GF-D8 (cell line): Measurements from ENCODE around the gene FBXL7.

Experiments
- DNase-seq: peaks from one replicate; lab custom pipeline; 2025; lab: John Stamatoyannopoulos, UW

Gene FBXL7

DNA sequence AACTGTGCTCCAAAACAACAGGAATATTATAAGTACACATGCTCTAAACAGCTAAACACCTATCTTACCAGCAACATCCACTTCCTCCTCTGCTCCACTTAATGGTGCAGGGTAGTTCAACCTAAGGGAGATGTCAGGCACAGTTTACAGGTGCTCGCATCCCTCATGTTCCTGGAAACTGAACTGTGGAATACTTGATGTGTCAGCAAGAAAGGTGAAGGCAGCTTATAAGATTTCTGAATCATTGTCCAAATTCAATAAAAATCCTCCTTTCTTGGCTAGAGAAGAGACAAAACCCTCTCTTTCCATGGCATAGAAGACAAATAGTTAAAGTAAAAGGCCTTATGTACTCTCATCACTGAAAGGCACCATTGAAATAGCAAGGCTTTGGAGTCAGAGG lies 272.2 kb downstream of the FBXL7 start:
- DNase-seq, result no peak

DNA sequence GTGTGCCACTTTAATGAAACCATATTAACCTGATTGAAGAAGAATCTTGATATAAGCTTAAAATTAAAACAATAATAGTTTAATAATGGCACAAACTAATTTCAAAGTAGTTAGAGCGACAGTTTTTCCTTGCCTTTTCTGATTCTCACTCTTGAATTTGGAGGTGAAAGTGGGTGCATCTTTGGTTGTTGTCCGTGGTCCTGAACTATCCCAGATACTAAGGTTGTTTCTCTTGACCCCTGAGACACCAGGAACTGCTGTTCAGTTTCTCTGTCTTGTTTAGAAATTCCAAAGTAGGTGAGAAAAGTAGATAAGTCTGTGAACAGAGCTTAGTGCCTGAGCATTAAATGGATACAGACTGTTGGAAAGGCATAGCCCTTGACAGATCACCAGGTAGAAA lies 274.7 kb downstream of the FBXL7 start:
- no peak for DNase-seq

DNA sequence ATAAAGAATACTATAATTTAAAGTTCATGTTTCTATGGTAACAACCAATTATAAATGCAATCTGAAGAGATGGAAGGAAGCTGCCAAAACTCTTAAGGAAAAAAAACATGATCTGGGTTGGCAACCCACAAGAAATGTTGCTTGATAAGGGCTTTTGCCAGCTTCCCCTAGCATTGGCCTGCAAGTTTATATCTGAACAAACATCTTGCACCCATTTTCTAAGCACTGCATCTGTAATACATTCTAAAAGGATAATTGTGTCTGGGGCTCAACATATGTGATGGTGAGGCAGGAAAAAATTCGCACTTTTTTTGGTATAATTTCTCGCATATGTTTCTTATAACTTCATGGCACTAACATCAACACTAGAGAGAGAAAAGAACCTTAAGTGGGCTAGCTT lies 276.4 kb downstream of the FBXL7 start:
- no peak for DNase-seq

DNA sequence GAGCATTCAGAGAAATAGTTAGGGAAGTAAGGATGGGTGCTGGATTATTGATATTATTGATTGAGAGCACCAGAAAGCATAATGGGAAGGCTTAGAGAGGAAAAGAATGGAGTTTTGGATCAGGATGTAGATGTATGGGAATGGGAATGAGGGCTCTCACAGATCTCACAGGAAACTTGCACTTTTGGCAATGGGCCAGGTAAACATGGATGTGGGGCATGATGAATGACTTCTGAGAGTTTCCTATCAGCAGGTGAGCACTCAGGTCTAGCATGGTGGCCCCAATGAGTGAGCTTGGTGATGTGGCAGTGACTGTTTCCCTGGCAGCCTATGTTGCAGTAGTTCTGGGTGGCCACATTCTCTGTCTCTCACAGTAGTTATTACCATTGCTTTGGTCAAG lies 283.8 kb downstream of the FBXL7 start:
- no peak for DNase-seq

DNA sequence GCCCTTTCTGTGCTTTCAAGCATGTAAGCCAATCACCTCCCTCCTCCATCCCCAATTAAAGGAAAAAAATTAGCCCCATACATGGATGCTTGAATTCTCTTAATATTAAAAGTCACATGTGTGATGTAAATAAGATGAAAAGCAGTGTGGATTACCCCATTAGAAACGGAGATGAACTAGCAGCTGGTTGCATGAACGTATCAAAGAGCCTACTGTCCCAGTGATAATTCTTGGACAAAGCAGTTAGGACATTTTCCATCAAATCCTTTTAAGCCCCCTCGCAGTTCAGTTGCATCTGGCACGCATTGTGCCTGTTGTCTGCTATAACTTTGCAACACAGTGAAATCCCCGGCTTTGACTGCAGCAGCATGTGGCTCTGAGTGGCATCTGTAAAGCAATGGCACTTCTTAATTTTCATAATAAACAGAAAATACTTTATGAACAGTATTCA lies 285.6 kb downstream of the FBXL7 start:
- no peak for DNase-seq

DNA sequence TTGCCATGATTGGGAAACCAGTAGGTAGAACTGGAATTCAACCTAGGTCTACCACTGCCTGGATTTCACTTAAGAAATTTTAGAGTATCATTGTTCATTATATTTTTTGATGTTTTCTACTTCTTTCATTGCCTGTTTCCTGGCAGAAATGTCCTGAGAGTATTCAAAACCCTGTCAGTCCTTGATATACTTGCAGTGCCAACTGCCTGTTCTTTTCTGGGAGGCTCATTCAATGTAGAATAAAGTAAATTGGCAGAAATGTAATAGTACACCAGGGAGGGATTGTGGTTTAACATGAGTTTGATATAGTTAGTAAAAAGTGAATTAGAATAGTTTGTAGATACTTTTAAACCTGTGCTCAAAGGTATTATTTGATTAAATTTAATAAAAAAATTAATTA lies 286.3 kb downstream of the FBXL7 start:
- DNase-seq, result no peak

DNA sequence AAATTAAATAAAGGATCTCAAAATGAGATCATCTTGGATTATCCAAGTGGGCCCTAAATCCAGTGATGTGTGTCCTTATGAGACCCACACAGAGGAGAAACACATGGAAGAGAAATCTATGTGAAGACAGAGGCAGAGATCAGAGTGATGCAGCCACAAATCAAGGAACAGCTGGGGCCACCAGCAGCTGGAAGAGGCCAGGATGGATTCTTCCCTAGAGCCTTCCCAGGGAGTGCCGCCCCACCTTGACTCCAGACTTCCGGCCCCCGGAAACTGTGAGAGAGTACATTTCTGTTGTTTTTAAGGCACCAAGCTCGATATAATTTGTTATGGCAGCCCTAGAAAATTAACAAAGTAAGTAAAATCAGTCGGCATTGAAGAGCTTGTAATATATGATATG lies 286.9 kb downstream of the FBXL7 start:
- DNase-seq, result no peak

DNA sequence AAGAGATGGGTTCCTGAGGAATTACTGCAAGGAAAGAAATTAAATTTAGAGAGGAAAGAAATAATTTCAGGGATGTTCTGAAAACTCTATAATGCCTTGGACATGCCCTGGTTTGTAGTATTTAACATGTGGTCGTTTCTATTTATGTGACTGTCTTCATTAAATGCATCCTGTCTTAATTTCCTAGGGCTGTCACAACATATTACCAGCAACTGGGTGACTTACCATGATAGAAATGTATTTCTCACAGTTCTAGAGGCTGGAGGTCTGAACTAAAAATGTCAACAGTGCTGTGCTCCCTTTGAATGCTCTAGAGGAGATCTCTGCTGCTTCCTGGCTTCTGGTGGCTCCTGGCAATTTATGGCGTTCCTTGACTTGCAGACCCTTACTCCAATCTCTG lies 287.7 kb downstream of the FBXL7 start:
- DNase-seq, result no peak

DNA sequence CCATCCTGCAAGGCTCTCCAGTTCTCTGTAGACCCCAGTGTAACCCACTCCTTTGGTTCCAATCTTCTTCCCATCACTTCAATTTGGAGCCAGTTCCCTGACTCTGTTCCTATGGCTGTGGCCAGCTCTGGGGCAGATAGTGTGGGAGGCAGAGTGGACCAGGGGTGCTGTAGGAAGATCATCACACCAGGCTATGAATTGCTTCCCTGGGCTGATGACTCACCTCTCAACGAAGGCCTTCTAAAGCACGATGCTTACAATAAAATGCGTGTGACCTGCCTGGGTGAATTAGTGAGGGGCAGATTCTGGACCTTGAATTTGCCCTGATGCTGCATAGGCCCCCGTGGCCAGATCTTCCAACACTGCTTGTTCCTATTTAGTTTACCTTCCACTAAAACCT lies 289.7 kb downstream of the FBXL7 start:
- DNase-seq, result no peak

DNA sequence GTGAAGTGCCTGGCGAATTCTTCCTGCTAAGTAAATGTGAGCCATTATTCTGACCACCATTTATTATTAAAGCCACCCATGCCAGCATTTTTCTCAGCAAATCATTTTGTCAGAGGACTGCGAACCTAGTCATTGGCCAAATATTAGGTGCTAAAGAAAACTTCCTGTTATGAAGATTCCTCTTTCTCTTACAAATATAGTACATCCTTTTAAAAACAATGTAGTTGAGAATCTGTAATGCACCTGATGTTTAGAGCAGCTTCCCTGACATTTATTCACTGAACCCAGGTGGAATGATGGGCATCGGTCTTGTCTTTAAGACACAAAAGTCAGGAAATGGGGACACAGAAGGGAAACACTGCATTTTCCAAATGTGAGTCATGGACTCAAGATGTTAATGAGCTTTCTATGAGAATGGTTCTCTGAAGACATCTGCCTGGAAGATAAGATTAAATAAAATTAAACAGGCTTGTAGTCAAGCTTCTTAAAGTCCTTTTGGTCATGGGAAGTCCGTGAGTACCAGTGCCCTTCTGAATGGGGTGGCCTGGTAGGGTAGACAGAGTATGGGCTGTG lies 290.6 kb downstream of the FBXL7 start:
- DNase-seq, result no peak

DNA sequence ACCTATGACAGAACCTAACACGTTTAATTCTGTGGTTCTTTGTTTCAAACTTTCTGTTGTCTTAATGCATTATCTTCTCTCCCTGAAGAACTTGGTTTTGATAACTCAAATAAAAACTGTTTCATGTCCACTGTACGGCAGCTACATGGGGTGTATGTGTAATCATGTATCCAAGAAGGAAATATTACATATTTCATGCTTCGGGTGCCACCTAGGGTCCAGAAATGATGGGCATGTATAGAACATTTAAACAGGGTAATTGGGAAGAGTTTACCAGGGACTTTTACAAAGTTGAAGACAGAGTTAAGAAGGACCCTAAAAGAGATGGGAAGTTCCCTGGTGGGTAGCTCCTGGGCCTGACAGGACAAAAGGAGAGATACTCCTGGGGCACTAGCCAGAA lies 291.3 kb downstream of the FBXL7 start:
- no peak for DNase-seq

DNA sequence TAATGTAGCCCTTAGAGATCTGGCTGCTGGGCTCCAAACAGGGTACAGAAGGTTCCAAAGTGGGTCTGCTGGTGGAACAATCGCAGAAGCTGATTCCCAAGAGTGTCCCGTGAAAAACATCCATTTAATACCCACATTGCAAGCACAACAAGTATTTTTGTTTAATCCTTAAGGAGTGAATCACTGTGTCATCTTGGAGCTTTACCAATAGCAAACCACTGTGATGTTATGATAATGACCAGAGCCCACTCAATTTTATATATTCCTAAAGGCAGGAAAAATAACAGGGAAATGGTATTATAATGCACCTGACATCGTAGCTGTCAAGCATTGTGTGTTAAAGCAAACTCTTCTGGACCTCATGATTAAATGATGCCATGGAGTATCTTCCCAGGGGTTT lies 291.9 kb downstream of the FBXL7 start:
- no peak for DNase-seq

DNA sequence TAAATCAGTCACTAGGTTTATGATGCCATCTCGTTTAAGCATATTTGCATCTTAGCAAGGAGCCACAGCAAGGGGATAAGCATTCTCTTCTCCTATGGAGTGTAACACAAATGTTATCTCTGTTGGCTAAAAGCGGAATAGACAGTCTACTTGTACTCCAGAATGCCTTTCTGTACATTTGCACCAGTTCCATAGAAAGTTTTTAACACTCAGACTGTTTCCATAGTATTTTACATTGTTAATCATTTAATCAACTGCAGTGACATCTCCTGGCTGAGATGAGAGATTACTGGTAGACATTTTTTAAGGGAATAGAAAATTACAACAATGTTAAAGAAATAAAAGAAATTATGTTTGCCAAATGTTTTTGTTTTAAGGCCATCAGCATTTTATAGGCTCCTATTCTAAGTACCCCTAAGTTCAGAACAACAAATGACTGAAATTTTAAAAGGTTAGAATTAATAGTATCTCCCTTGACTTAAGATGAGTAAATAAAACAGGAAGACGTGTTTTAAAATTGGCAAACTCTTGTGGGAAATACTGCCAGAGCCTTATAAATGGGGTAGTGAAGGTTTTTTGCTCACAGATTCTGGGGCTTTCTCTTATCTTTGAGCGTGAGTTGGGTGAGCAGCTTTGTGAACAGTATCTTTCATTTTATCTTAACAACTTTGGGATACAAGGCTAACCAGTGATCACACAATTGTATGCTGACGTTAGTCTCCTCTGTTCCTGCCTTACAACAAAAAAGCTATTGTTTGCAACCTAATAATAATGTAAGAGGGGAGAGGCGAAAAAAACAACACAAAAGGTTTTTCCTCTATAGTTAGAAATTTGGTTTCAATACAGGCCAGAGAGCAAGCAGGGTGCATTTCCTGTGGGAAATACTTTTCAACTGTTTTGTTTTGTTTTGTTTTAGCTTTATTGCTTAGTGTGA lies 294.3 kb downstream of the FBXL7 start:
- no peak for DNase-seq

DNA sequence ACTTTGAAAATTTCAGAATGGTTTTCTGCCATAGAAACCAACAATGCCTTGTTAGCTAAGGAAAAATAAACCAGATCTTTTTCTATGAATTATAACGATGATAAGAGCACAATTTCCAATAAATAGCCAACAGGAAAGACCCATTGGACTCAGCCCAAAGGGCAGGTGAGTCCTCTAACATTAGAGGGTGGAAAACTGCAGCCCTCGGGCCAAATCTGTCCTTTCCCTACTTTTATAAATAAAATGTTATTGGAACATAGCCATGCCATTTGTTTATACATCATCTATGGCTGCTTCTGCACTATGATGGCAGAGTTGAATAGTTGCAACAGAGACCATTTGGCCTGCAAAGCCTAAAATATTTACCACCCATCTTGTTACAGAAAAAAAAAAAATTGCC lies 296.1 kb downstream of the FBXL7 start:
- no peak for DNase-seq

DNA sequence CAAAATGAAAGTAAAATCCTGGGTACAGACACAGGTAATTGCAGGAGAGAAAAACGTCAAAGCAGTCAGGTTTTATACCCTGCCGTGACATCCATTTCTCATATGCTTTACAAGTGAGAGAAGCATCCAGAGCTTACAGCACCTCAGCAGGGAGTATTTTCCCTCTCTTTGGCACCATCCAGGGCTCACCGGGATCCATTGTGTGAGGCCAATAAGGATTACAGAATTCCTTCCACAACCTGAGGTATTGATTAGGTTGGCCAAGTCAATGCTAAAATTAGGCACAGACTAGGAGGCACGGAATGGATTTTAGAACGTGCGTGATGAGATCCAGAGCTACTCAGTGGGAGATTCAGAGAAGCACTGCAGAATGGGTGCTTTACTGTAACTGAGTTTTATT lies 296.6 kb downstream of the FBXL7 start:
- DNase-seq, result no peak

DNA sequence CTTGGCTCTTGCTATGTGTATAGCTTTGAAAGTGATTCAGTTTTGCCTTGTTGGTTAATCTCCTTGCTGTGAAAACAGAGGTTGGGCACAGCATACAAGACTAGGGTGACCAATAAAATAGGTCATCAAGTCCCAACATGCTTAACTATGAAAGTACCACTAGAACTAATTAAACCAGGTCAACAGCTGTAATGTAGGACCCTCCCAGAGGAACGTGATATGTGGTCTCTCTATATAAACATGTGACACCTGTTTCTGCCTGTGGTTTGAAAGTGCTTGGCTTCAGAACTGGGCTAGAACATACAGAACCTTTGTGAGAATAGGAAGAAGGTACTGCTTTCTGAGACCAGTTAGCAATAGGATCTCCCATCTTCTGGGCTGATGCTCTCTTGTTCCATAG lies 297.1 kb downstream of the FBXL7 start:
- DNase-seq, result no peak

DNA sequence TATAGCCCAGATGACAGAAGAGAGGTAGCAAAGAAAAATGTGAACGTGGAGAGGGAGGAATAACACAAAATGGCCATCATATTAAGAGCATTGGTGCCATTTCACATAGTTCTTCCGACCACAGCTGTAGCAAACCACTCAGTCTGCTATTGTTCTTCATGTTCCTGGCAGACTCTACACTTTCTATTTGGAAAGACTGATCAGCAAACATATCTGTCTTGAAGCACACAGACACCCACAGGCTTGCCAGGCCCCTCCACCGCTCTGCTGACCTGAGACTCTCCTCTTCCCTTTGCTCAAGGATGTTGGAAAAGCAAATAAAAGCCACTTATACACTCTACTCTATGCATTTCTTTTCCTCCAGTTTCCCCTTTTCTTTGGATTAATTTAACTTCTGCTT lies 298.0 kb downstream of the FBXL7 start:
- DNase-seq, result no peak

DNA sequence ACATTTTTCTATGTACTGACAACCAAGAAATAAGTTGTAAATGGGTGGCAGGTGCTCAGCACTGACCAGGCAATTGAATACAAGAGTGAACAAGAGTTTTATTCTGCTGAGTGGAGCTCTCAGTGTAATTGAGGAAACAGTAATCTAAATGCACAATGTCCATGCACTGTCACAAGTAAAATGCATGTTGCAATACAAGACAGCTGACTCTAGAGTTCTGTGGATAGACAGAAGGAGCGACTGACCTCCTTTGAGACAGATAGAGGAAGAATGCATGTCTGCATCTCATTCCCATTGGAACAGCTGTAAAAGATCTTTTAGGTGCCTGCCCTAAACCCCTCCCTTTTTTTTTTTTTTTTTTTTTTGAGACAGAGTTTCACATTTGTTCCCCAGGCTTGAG lies 299.0 kb downstream of the FBXL7 start:
- DNase-seq, result no peak

DNA sequence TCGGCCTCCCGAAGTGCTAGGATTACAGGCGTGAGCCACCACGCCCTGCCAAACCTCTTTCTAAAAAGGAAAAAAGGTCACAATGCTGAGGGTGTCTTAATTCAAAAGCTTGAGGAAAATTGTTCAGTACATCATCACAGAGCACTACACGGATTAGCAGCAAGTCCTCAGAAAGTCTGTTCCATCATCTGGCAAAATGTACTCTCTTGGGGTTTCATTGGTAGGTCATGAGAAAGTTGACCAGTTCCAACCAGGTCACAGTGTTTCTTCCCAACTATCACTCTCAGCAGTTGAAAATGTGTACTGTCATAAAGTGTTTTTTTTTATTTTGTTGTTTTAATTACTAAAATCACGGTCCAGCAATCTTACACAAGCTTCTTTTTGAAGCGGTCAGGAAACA lies 299.6 kb downstream of the FBXL7 start:
- DNase-seq, result no peak

DNA sequence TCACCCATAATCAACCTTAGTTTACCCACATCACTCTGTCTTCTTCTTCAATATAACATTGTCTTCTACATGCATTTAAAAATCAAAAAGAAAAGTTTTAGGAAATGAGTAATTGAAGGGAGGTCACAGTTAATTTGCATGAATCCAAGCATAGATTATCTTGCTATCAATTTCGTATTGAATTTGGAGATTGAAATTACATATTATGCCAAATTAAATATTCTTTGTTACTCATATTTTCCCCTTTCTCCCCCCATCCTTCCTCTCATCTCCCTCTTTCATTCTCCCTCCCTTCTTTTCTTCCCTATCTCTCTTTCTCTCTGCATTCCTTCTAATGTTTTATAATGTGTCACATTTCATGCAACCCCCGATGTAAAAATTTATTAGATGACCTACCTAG lies 303.3 kb downstream of the FBXL7 start:
- no peak for DNase-seq

DNA sequence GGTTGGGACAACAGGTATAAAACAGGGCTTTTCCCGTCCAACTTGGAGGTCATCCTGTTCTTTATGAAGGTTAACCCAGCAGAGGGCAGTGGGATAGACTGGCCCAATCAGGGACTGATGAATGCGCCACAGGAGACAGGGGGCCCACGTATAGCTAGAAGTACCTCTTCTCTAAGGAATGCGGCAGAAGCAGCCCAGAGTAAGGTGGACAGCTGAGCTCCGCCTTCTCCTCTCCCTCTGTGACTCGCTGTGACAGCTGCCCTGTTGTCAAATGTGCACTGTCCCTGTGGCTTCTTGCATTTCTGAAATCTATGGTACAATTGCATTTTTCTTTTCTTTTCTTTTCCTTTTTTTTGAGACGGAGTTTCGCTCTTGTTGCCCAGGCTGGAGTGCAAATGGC lies 306.6 kb downstream of the FBXL7 start:
- no peak for DNase-seq

DNA sequence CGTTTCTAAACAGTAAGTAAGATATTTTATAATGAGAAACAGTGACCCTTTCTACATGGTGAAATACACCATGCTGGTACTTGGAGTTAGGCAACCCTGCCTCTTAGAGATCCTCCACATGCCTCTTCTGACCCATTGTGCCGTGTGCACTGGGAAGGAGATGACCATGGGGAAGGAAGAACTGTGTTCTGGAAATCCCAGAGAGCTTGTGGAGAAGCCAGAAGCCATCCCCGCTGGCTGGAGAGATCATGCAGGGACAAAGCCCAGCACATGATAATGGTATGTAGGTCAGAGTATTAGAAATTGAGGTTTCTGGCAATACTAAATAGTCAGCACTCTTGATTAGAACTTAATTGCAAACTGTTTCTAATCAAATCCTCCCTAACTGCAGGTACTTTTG lies 307.3 kb downstream of the FBXL7 start:
- no peak for DNase-seq

DNA sequence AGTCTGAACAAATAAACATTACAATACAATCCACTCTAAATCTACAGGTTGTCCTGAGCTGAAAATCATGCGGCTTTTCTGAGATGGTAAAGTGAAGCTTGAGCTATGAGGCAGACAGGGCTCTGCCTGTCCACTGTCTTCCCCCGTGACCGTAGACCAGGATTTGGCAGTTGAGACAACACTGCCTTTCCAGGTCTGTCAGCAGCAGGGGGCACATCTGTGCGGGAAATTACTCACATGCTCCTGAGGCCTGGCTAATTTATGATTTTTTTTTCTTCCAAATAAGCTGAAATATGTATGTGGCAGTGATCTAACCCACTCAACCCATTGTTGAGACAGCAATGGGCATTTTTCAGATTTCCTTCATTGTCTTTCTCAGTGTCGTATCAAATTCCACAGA lies 307.9 kb downstream of the FBXL7 start:
- DNase-seq, result no peak

DNA sequence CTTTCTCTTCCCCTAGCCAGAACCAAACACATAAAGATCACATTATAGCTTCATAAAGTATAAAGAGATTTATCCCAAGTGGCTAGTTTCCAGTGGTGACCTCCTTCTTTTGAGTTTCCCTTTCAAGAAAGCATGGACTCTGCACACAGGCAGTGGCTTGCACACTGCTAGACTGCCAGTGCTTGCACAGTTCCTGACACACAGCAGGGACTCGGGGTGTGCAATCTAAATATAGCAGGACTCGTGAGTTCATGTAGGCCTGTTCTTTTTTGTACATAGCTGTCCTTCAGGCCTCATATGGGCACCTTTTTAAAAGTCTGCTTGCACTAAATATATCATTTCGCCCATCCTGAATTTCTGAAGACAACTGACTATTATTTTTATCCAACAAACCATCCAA lies 308.6 kb downstream of the FBXL7 start:
- DNase-seq, result no peak
